Vagina (tissue), 2 donors: ENCODE data around the gene QRFP.

ENCODE experiments used
- CTCF ChIP-seq, 3 experiments: fragments of 450-650 bp in 2 of 3; fragments of 200-600 bp in 1 of 3; sonication (generic) in 1 of 3; IDR thresholded peaks; one replicate each; pipeline ENCODE4 v1.5.1; 2017 to 2019; ENCODE audit warnings: antibody characterized with exemption in 3 of 3, mild to moderate bottlenecking in 2 of 3, moderate library complexity in 2 of 3
- POLR2A ChIP-seq, 2 donors: fragments of 450-650 bp; IDR thresholded peaks; one replicate each; pipeline ENCODE4 v1.6.1; 2017; ENCODE audit warnings: antibody characterized with exemption in 2 of 2, mild to moderate bottlenecking in 2 of 2, moderate library complexity in 2 of 2
- POLR2AphosphoS5 ChIP-seq, 2 donors: sonication (generic); formaldehyde crosslinking; IDR thresholded peaks; one replicate each; pipeline ENCODE4 v1.9.0; 2017; ENCODE audit warnings: antibody characterized with exemption in 2 of 2, mild to moderate bottlenecking in 2 of 2, low read depth in 1 of 2; ENCODE audit not compliant: insufficient read depth in 1 of 2

- TF ChIP-seq POLR2A (IDR thresholded peaks at IDR 0.05) (no peak), CTCF (IDR thresholded peaks at IDR 0.05) (no peak), POLR2AphosphoS5 (IDR thresholded peaks at IDR 0.05; ENCODE audit: insufficient read depth in 1 of 2, low read depth in 1 of 2) (no peak)
Observed at GRCh38 chr9:130852801-130853200, 43.8 kb downstream of the QRFP start.
